NCI-H2081 (cell line): ENCODE data around the gene SMYD3.
A peak's percentile ranks its signal among the peaks of the same experiment; 100 is the strongest.

Experiments used
- DNase-seq, 2 experiments: peaks; one replicate each; lab custom pipeline; 2025; lab: John Stamatoyannopoulos, UW

SMYD3 gene

DNA sequence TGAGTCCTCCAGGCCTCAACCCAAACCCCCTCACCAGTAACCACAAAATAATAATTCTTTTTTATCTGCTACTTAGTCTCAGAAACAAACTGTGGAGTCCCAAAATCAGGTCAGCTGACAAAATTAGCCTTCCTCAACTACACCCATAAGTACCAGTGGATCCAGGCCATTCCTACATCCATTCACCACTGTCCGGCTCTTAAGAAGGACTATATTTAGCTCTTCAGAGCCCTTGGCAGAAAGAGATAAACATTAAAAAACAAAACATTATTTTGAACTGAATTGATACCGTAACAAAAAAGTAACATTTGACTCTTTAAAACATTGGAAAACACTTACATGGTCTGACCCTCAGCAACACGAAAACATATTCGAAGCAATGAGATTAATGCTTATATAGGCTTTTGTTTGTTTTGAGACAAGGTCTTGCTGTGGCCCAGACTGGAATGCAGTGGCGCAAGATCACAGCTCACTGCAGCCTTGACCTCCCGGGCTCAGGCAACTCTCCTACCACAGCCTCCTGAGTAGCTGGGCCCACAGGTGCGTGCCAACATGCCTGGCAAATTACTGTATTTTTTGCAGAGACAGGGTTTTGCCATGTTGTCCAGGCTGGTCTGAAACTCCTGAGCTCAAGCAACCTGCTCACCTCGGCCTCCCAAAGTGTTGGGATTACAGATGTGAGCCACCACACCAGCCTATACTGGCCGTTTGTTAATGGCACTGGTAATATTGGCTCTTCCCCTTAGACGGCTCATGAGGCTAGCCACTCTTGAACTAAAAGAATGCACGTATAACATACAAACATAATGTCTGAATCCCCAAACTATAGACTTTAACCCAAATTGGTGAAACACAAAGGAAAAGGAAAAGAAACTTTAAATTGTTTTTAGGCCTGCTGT lies 330.7 kb downstream of the SMYD3 start:
- DNase-seq = no peak

DNA sequence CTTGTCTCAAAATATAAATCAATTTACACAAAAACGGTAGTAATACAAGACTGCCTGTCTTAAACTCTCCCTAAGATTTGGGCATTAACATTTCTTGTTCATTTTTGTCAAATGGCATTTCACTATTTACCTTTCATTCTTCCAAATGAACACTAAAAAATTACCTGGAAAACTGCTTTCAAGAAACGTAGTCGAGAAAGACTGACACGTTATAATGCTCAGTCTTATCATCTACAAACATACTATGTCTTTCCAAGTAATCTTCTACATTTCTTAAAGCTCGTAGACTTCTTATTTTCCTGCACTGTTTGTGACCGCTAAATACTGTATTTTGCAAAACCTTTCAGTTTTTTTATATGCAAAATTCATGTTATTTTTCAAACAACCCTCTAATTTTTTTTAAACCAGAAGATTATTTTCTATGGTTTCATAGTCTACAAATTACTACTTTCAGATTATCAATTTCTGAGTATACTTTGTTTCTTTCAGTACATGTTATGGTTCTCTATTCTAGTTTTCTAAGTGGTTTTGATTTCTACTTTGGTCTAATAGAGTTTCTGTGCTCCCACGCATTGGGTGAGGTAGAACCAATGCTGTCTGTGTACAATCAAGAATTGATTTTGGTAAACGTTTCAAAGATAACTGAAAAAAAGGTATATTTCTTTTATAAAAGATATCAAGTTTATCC lies 336.4 kb downstream of the SMYD3 start:
- no peak for DNase-seq

DNA sequence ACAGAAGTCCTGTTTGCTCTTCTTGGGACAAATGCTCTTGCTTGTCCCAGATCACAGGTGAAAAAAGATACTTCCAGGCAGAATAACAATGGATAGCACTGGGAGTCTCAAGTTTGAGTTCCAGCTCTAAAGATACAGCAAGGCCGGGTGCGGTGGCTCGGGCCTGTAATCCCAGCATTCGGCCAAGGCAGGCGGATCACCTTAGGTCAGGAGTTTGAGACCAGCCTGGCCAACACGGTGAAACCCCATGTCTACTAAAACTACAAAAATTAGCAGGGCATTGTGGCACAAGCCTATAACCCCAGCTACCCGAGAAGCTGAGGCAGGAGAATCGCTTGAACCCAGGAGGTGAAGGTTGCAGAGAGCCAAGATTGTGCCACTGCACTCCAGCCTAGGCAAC lies 337.6 kb downstream of the SMYD3 start:
- DNase-seq = no peak

DNA sequence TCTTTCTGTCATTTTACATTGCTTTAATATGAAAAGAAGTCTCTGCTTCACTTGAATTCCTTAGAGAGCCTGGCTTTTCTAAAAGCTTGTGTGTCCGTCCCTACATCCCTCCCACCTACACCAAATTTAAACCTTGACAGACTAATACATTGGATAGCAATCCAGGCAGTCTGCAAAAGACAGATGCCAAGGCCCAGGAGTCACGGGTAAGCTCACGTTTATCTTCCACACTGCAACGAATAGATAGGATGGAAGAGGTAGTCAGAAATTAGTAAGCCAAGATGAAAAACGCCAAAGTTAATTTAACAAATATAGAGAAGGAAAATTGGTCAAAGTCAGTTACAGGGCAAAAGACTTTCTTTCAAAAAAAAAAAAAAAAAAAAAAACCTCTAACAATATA lies 338.1 kb downstream of the SMYD3 start:
- DNase-seq = no peak

DNA sequence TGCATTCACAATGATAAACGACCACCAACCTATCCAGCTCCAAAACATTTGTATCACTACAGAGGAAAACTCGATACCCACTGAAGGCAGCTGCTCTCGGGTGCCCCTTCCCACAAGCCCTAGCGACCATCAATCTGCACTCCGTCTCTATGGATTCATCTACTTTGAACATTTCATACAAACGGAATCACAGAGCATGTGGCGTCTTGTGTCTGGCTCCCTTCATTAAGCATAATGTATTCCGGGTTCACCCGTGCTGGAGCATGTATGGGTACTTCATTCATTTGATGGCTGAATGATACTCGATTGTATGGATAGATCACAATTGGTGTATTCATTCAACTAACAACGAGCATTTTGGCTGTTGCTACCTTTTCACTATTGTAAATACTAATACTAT lies 340.2 kb downstream of the SMYD3 start:
- DNase-seq = peak in 1 of 2 experiments; percentile 72

DNA sequence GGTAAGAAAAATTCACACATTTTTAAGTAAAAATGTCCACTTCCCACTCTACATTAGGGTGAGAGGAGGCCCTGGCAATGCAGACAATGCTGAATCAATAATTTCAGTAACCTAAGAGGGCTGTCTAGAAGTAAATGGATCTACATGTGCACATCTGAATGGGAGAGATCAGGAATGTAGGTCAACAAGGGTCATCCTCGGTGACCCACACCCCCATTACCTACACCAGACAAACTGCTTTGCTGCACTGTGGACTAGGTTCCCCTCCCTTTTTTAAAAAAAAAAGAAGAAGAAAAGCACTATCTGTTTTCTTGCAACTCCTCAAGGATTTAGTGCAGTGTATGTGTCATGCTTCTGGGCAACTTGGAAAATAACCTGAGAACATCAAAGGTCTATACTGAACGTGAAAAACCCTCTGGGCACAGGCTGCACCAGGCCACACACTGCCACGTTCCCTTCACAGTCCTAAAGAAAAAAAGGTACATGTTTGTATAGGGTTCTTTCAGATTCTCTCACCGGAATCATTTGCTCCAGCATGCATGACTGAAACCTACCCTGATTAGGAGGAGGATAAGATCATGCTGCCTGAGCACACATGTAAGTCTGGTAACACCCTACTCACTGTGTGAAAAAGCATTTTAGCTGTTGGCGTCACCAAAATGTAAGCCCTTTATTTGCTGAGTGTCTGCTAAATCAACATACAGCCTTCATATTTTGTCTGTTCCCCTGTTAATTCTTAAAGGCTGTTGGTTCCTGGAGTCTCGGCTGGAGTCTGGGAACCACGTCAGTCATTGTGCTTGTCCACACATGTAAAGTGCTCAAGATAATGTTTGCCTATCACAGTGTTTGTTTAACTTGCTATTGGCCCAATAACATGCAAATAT lies 341.0 kb downstream of the SMYD3 start:
- DNase-seq = peak; percentile 56 to 89

DNA sequence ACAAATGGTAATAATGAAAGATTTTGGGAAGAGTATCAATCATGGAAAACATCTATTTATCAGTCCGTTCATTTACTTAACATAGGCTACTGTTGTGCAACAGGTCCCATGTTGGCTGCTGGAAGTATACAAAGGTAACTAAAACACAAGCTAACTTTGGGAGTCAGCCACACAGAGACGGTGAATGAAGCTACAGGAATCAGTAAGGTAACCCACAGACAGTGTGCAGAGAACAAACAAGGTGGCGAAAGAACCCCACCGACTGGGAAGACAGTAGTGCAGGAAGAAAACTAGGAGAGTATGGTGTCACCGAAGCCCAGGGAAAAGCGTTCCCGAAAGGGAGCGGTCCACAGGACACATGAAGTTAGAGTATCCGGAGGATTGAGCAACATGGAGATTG lies 342.3 kb downstream of the SMYD3 start:
- no peak for DNase-seq

DNA sequence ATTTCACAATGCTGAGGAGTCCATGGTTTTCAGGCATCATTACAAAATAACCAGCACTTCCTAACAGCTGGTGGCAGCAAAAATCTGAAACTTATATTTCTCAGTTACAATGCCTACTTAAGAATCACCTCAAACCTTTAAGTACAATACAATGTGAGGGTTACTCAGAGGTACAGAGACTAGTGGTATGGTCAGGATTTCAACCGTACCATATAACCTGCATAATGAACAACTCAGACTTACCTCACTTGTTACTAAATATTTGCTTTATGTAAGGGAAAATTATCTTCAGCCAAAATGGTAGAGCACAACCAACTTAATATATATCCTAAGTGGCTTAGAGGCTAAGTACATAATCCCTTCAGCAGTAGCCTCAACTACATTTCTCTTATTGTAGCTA lies 344.5 kb downstream of the SMYD3 start:
- no peak for DNase-seq

DNA sequence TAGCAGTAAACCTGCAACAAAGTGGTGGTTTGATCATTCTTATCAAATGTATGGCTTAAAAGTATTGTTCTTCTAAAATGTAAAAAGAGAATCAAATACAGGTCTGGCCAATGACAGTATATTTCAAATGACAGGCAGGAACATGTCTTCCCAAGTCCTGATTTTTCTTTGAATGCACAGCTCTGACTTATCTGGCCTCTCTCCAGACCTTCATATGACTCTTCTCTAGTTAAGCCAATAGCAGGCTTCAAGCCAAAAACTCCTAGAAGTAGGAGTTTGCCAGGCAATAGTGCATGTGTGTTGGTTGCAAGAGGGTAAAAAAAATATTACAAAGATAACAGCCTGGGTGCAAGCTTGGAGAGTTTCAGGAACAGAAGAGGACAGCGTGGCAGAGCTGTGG lies 345.5 kb downstream of the SMYD3 start:
- no peak for DNase-seq

DNA sequence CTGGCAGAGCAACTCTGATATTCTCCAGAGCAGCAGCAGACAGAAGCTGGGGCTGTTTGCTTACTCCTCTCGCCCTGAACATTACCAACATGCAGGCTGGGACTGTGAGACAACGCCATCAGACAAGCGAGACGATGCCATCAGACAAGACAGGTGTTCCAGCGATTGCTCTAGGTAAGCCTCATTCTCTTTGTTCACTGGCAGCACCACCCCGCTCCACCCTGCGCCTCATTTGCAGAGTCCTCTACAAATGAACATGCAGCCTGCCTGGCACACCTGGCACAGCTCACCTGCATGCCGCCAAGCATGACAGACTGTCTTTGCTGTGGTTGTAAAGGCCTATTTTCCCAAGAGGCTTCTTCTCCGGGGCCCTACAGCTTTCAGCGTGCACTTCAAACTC lies 346.2 kb downstream of the SMYD3 start:
- DNase-seq = peak; percentile 40 to 70

DNA sequence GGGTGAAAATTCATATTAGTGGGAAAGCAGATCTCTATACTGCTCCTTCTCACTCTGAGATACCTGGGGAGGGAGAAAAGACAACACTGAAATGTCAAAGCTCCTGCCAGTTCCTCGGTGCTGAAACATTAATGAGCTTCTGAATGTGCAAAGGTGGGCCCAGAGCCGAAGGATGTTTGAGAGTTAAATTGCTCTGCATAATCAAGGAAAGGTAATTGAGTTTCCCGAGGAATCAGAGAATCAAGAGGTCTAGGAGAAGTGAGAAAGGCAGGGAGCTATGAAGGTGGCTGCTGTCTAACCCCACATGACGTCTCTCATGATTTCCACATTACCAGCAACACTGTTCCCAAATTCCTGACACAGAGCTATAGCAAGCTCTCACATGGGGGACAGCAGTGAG lies 346.7 kb downstream of the SMYD3 start:
- DNase-seq = no peak

DNA sequence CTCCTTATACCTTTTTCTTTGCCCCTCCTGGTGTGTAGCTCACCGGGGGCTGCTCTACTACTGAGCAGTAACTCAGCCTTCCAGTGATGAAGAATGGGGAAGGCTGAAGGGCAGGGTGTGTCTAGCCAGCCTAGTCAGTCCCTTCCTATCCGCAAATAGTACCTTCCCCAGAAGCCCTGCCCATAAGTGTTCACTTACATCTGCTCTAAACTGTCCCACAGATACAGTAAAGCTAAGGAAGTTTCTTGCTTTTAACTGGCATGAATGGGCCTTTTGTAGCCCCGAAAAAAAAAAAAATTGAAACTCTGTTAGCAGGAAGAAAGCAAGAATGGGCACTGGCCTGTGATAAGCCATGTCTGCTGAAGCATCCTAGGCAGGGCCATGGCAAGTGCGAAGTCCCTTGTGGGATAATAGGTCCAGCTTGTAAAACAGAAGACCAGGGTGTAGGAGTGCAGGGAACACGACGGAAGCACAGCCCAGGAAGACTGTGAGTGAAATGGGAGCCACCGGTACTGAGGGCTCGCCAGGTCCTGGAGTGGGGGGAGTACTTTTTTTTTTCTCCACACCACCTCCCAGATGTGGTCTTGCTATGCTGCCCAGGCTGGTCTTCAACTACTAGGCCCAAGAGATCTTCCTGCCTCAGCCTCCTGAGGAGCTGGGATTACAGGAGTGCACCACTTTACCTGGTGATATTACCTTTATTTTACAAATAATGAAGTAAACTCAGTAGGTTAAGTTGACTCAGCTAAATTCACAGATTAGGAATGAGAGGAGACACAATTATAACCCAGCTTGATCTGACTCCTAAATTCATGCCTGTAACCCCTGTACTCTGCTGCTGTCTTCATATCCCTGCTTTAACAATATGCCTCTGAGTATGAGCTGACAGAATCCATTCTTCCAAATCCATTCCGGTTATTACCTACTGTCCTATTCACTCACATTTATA lies 347.5 kb downstream of the SMYD3 start:
- DNase-seq = no peak

DNA sequence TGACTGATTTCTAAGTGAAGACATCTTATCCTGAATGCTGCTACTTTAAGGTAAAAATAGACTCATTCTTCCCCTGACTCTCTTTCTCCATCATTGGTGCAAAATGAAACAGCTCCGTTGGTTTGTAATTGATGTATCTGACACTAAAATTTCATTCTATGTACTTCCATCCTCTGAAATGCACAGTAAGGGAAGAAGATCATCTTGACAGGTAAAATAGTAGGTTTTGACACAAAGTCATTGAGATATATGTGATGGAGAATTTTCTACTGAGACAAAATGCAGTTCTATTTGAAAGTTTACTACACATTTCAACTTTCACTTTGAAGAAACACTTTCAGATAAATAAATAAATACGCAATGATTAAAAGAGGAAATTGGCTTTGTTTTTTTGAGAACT lies 348.9 kb downstream of the SMYD3 start:
- no peak for DNase-seq

DNA sequence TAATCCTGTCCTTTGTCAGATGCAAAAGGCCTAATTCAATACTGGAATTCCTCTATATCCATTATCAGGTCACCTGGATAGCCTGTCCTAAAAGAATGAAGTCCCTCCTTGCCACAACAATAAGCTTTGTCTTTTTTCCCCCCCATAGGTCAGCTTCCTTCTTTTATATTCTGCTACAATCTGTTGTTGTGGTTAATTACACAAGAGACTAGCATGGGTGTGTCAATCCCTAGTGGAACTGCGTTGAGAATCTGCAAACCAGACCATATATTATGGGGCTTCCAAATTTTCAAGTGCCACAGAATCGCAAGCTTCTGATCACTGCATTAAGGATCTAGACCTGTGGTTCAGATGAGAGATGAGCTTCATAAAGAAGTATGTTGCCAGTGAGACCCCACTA lies 349.6 kb downstream of the SMYD3 start:
- peak in 1 of 2 experiments; percentile 37 for DNase-seq

DNA sequence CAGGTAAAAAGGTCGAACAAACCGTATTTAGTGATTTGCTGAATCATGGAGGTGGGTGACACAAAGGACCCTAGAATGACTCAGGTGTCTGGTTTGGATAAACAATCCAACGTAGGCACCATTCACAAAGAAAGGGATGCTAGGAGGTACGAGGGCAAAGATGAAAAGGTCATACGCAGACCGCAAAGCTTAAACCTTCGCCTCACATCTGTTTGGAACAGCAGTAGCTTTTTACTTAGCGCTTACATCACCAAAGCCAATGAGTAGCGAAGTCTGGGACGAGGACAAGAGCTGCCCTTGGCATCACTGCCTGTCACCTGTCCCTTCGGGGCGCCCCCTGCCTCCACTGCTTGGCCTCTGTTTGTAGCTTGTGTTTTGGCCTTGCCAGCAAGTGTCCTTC lies 350.2 kb downstream of the SMYD3 start:
- DNase-seq = no peak

DNA sequence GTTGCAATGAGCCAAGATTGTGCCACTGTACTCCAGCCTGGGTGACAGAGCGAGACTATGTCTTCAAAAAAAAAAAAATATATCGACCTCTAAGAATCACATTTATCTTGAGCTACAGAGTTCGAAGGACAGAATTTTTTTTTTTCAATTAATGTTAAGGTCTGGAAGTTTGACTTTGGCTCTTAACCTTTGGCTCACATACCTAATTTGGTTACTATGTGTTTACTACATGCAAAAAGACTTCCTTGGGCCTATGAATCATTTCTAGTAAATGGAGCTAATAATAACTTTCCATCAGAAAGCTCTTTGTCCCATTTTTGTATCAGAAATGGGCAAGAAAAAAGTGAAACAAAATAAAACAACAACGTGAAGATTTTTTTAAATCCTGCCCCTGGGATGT lies 351.2 kb downstream of the SMYD3 start:
- no peak for DNase-seq

DNA sequence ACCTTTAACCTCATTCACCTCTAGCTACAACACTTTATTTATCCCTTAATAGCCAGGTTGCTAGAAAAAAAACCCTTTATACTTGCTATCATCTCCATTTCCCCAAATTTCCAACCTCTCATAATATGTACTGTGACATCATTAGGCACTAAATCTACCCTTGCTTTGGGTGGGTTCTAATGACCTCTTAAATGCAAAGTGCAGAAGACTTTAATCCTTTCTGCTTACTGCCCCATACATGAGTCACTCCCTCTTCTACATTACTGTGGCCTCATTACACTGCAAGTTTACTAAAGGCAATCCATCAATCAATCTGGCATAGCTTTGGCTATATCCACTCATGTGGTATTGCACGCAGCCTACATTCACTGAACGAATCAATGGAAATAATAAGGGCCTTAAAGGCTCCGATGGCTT lies 353.3 kb downstream of the SMYD3 start:
- no peak for DNase-seq

DNA sequence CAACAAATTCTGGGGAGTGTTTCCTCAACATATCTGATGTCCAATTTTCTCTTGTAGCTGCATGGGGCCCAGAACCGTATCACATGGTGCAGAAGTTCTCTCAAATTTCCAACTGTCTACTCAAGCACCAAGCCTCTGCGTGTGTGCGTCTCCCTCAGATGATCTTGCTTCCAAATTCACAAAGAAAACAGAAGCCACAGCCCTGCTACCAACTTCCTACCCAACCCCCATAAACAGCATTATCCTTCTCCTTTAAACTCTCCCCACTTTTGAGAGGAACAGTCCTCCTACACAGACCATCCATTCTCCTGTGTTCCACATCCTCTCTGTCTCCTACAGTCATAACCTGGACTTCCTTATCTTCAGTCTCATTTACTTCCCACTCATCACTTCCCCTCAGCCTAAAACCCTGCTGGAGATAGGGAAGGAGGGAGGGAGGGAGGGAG lies 354.1 kb downstream of the SMYD3 start:
- DNase-seq = no peak

DNA sequence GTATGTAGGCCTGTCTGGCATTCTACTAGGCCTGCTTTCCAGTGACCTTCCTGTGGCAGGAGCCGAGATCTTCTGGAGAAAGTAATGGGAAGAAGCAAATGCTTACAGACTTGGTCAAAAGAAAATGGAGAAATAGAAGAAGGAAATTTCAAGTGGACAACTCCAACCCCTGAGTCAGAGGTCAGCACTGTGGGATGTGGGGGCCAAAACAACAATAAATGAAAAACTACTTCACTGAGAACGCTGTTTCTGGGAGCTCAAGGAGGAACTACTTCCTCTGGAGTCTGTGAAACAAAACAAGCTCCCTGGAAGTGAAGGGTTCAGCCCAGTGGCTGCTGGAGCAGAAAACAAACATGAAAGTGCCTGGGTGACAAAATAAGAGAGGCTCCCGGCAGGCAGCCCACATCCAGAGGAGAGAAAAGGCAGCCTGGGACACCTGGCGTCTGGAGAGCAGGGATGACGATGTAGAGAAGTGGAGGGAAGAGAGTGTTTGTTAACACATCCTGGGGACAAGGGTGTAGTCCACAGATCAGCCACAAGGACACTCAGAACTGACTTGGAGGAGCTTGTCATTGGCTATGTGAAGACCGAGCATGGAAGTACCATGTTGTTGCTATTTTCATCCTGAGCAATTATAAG lies 355.2 kb downstream of the SMYD3 start:
- DNase-seq = peak; percentile 12 to 31

DNA sequence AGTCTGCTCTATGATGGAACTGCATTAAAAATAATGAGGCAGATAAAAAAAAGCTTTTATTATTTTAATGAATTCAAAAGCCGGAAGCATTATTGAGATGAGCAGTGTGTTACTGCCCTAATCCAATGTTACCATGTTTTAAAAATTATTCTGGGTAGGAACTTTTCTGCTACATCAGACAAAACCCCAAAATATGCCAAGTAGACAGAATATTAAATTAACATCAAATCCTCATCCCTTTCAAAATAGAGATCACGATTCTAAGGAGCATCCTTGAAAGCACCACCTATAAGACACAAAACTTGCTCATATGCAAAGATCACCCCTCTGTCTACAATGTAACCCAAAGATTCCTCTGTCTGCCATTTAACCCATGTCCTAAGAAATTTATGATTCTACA lies 357.5 kb downstream of the SMYD3 start:
- DNase-seq = no peak
